C4-2B (cell line): ENCODE data around the gene TUBA3D.
"Not testable (repeated sequence)": the region's sequence is repeated elsewhere in the genome, so short reads cannot be mapped to it uniquely, and the experiment has no call there.

Experiments used
- H3K27ac ChIP-seq: fragments of 450-650 bp; 2 replicates; pipeline ENCODE4 v1.5.1; 2017
- CTCF ChIP-seq: fragments of 450-650 bp; conservative IDR thresholded peaks from 2 replicates; pipeline ENCODE4 v1.5.1; 2017; ENCODE audit warnings: mild to moderate bottlenecking
- ZFX ChIP-seq: fragments of 450-650 bp; IDR thresholded peaks from 2 replicates; pipeline ENCODE4 v1.6.1; 2017

The TUBA3D gene

GRCh38 chr2:131478074-131478849, 2.3 kb downstream of the TUBA3D start:
- peak overlapping the region; percentile 87 for H3K27ac ChIP-seq

GRCh38 chr2:131478850-131479461, 3.0 kb downstream of the TUBA3D start:
- H3K27ac ChIP-seq: peak overlapping the region; percentile 87

- H3K27ac ChIP-seq: peak overlapping the region; percentile 87
Observed at GRCh38 chr2:131480351-131480750, 4.4 kb downstream of the TUBA3D start.

- not testable (repeated sequence) for H3K27ac ChIP-seq
Observed at GRCh38 chr2:131482506-131483155, 6.7 kb downstream of the TUBA3D start.

GRCh38 chr2:131483981-131484820, 8.3 kb downstream of the TUBA3D start:
- not testable (repeated sequence) for H3K27ac ChIP-seq

- H3K27ac ChIP-seq: not testable (repeated sequence)
Observed at GRCh38 chr2:131484906-131485460, 9.1 kb downstream of the TUBA3D start.

- H3K27ac ChIP-seq: not testable (repeated sequence)
Observed at GRCh38 chr2:131486201-131486902, 10.4 kb downstream of the TUBA3D start.

GRCh38 chr2:131488306-131489205, 12.6 kb downstream of the TUBA3D start:
- no peak overlapping the region for H3K27ac ChIP-seq
- TF ChIP-seq CTCF (no peak), ZFX (no peak)

- H3K27ac ChIP-seq: peak overlapping the region; percentile 87
Observed at GRCh38 chr2:131490616-131491468, 14.9 kb downstream of the TUBA3D start.

- H3K27ac ChIP-seq: peak overlapping the region; percentile 87
Observed at GRCh38 chr2:131491469-131491836, 15.5 kb downstream of the TUBA3D start.

- peak within 1 kb of the TSS; percentile 87 for H3K27ac ChIP-seq
Observed at GRCh38 chr2:131492015-131492417, 16.1 kb downstream of the TUBA3D start, which contains the start of gene MZT2A. MZT2A (minus strand) TSS chr2:131492397; CDS start chr2:131492376, 21 bp downstream.

More at GRCh38 chr2:131492015-131492417, 16.1 kb downstream of the TUBA3D start, which contains the start of gene MZT2A:
- peak; percentile 53 for TF ChIP-seq ZFX
